ENCODE data around the gene NSMF.
A peak's percentile ranks its signal among the peaks of the same experiment; 100 is the strongest.

The NSMF gene

DNA sequence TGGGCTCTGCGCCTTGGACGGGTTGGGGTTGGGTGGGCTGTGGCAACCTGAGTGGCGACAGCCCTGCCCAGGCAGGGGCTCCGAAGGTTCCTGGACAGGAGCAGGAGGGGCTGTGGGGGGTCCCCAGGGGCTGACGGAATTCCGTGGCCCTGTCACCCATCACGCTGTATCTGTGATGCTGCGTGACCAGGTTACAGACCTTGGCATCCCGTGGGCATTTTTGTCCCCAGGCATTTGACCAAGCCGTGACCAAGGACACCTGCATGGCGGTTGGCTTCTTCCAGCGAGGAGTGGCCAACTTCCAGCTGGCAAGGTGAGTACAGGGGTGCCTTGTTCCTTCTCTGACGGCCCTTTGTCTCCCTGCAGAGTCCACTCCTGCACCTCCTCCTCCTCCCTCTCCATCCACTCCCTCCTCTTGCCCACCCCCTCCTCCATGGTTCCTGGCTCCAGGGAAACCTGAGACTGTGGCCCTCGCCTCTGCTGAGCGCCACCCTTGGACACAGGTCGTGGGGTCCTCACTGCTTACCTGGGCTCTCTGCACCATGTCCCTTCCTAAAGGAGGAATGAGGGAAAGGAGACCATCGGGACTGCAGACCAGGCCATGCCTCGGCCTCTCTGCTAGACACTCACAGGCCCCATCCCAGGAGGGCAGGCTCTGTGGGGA lies 33.0 kb downstream of the NSMF start:
- H3K36me3 ChIP-seq (ENCODE audit: insufficient read depth, low read length) = no peaks in the 10 kb centered on the region
- H3F3A ChIP-seq (ENCODE audit: insufficient read depth, low read length) = no peaks in the 10 kb centered on the region
- no peak overlapping the region for H2AFZ ChIP-seq (ENCODE audit: low read length)
- H3K79me2 ChIP-seq (ENCODE audit: insufficient read depth, low read length) = no peaks in the 10 kb centered on the region
- H4K20me1 ChIP-seq (ENCODE audit: insufficient read depth, low read length) = no peaks in the 10 kb centered on the region
- TF ChIP-seq, protein P1, sequence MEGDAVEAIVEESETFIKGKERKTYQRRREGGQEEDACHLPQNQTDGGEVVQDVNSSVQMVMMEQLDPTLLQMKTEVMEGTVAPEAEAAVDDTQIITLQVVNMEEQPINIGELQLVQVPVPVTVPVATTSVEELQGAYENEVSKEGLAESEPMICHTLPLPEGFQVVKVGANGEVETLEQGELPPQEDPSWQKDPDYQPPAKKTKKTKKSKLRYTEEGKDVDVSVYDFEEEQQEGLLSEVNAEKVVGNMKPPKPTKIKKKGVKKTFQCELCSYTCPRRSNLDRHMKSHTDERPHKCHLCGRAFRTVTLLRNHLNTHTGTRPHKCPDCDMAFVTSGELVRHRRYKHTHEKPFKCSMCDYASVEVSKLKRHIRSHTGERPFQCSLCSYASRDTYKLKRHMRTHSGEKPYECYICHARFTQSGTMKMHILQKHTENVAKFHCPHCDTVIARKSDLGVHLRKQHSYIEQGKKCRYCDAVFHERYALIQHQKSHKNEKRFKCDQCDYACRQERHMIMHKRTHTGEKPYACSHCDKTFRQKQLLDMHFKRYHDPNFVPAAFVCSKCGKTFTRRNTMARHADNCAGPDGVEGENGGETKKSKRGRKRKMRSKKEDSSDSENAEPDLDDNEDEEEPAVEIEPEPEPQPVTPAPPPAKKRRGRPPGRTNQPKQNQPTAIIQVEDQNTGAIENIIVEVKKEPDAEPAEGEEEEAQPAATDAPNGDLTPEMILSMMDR (IDR thresholded peaks at IDR 0.05; ENCODE audit: low read length) = no peak
- TF ChIP-seq EZH2 (IDR thresholded peaks at IDR 0.05; ENCODE audit: borderline replicate concordance, low read length) = no peak
- H3K4me1 ChIP-seq (ENCODE audit: insufficient read depth, low read length, severe bottlenecking) = peaks cover 37% of the 10 kb centered on the region
- no peaks in the 10 kb centered on the region for H3K9me3 ChIP-seq (ENCODE audit: low read length)
- no peak overlapping the region for H3K9ac ChIP-seq (ENCODE audit: low read length)
- H3K4me3 ChIP-seq (ENCODE audit: low read depth, low read length, poor library complexity, severe bottlenecking) = no peak overlapping the region
- H3K9me2 ChIP-seq (ENCODE audit: low read depth, low read length) = no peaks in the 10 kb centered on the region
- H3K27ac ChIP-seq (ENCODE audit: low read depth, low read length, poor library complexity, severe bottlenecking) = no peak overlapping the region
- H3K4me2 ChIP-seq (ENCODE audit: low read length) = no peak overlapping the region
- peaks cover 18% of the 10 kb centered on the region; the same call in 1 of the 2 replicates for H3K27me3 ChIP-seq (ENCODE audit: insufficient read depth, low read length)

DNA sequence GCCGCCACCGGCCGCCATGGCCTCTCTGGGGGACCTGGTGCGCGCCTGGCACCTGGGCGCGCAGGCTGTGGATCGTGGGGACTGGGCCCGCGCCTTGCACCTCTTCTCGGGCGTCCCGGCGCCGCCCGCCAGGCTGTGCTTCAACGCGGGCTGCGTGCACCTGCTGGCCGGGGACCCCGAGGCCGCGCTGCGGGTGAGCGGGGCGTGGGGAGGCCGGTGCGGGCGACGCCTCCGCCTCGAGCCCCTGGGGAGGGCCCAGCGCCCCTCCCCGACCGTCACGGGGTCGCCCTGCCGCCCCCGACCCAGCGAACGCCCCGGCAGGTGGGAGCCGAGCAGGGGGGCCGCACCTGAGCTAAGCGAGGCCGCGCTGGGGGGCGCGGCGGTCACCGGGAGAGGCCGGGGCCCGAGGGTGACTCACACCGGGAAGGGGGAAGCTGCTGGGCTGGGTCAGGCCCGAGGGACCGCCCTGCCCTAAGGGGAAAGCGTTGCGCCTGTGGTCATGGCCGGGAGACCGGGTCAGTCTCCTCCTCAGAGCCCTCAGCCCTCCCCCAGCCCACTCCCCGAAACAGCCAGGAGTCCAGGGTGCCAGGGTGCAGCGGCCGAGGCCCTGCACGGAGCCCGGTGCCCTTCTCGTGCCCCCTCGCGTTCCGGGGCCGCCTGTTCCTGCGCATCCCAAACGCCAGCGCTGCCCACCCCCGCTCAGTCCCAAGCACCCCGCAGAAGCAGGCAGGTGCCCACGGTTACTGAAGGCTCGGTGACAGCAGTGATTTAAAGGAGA lies 35.4 kb downstream of the NSMF start:
- Histone ChIP-seq H3K27ac (ENCODE audit: low read depth, low read length, poor library complexity, severe bottlenecking) (no peak overlapping the region), H3K27me3 (ENCODE audit: insufficient read depth, low read length) (peaks cover 5% of the 10 kb centered on the region; the same call in 1 of the 2 replicates), H4K20me1 (ENCODE audit: insufficient read depth, low read length) (no peaks in the 10 kb centered on the region), H3K36me3 (ENCODE audit: insufficient read depth, low read length) (no peaks in the 10 kb centered on the region), H3K9ac (ENCODE audit: low read length) (peak overlapping the region; percentile 26; the same call in 1 of the 2 replicates), H3K4me1 (ENCODE audit: insufficient read depth, low read length, severe bottlenecking) (peaks cover 20% of the 10 kb centered on the region), H3K4me2 (ENCODE audit: low read length) (peak overlapping the region; percentile 59), H3F3A (ENCODE audit: insufficient read depth, low read length) (no peaks in the 10 kb centered on the region), H3K79me2 (ENCODE audit: insufficient read depth, low read length) (no peaks in the 10 kb centered on the region), H3K4me3 (ENCODE audit: low read depth, low read length, poor library complexity, severe bottlenecking) (peak overlapping the region; percentile 49), H3K9me2 (ENCODE audit: low read depth, low read length) (no peaks in the 10 kb centered on the region), H2AFZ (ENCODE audit: low read length) (no peak overlapping the region), H3K9me3 (ENCODE audit: low read length) (no peaks in the 10 kb centered on the region)
- TF ChIP-seq, protein P1 (IDR thresholded peaks at IDR 0.05; ENCODE audit: low read length) = no peak
- no peak for TF ChIP-seq EZH2 (IDR thresholded peaks at IDR 0.05; ENCODE audit: borderline replicate concordance, low read length)

- H3K4me3 ChIP-seq (ENCODE audit: low read depth, low read length, poor library complexity, severe bottlenecking) = peak within 1 kb of the TSS; percentile 87
- no peaks in the 10 kb centered on the region for H3K9me3 ChIP-seq (ENCODE audit: low read length)
- H3F3A ChIP-seq (ENCODE audit: insufficient read depth, low read length) = no peaks in the 10 kb centered on the region
- peak within 1 kb of the TSS; percentile 78 for H3K9ac ChIP-seq (ENCODE audit: low read length)
- no peaks in the 10 kb centered on the region for H3K79me2 ChIP-seq (ENCODE audit: insufficient read depth, low read length)
- no peaks in the 10 kb centered on the region for H4K20me1 ChIP-seq (ENCODE audit: insufficient read depth, low read length)
- H3K27me3 ChIP-seq (ENCODE audit: insufficient read depth, low read length) = peaks cover 5% of the 10 kb centered on the region; the same call in 1 of the 2 replicates
- peak within 1 kb of the TSS; percentile 93 for H3K4me2 ChIP-seq (ENCODE audit: low read length)
- H3K4me1 ChIP-seq (ENCODE audit: insufficient read depth, low read length, severe bottlenecking) = peaks cover 24% of the 10 kb centered on the region
- H2AFZ ChIP-seq (ENCODE audit: low read length) = peak within 1 kb of the TSS; percentile 15; the same call in 1 of the 2 replicates
- no peaks in the 10 kb centered on the region for H3K9me2 ChIP-seq (ENCODE audit: low read depth, low read length)
- no peaks in the 10 kb centered on the region for H3K36me3 ChIP-seq (ENCODE audit: insufficient read depth, low read length)
- TF ChIP-seq, protein P1 (IDR thresholded peaks at IDR 0.05; ENCODE audit: low read length) = peak; percentile 52
- no peak for TF ChIP-seq EZH2 (IDR thresholded peaks at IDR 0.05; ENCODE audit: borderline replicate concordance, low read length)
- no peak within 1 kb of the TSS for H3K27ac ChIP-seq (ENCODE audit: low read depth, low read length, poor library complexity, severe bottlenecking)
These were observed 36.3 kb downstream of the NSMF start, which contains the start of the genes EXD3 and NOXA1 for GRCh38 chr9:137422604-137423513. EXD3 (minus strand) TSS chr9:137423162; CDS start chr9:137395357, 27,805 bp downstream. NOXA1 (plus strand) TSS chr9:137423393; CDS start chr9:137423530, 137 bp downstream.
